ENCODE data around the gene HBP1. TPM values are rescaled to one million over a fixed set of nuclear protein-coding genes. Genes with fewer than 3 reads are reported as not detected.

Gene HBP1
- total RNA-seq, 4 donors from 2014 or later, result 111 to 182 (median 154) TPM

DNA sequence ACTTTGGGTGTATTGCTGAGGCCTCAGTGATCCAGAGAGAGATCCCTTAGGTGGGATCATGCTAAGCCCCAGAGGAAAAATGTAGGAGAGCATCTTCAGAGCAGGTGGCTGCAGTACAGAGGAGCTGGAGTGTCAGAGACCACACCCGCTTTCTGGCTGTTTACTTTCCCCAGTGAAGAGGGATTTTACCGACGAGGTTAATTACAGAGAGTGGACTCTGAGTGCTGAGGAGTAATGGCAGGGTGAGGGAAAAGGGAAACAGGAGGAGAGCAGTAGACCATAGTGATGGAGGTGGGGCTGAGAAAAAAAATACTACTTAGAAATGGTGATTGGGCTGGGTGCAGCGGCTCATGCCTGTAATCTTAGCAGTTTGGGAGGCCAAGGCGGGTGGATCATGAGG is 43.3 kb upstream of the HBP1 start:
- DNase-seq, result no peak
- TF ChIP-seq POLR2A (IDR thresholded peaks at IDR 0.05), result no peak
- TF ChIP-seq, protein P1, sequence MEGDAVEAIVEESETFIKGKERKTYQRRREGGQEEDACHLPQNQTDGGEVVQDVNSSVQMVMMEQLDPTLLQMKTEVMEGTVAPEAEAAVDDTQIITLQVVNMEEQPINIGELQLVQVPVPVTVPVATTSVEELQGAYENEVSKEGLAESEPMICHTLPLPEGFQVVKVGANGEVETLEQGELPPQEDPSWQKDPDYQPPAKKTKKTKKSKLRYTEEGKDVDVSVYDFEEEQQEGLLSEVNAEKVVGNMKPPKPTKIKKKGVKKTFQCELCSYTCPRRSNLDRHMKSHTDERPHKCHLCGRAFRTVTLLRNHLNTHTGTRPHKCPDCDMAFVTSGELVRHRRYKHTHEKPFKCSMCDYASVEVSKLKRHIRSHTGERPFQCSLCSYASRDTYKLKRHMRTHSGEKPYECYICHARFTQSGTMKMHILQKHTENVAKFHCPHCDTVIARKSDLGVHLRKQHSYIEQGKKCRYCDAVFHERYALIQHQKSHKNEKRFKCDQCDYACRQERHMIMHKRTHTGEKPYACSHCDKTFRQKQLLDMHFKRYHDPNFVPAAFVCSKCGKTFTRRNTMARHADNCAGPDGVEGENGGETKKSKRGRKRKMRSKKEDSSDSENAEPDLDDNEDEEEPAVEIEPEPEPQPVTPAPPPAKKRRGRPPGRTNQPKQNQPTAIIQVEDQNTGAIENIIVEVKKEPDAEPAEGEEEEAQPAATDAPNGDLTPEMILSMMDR (IDR thresholded peaks at IDR 0.05), result no peak
- Histone ChIP-seq H3K4me3 (replicated peaks in 1 of 3) (no peak overlapping the region), H3K27ac (no peak overlapping the region), H3K4me1 (no peaks in the 10 kb centered on the region), H3K36me3 (no peaks in the 10 kb centered on the region), H3K9me3 (no peaks in the 10 kb centered on the region), H3K27me3 (no peaks in the 10 kb centered on the region)
- intact Hi-C loops (cut with DNase I), result no loop called here
- 62 to 69% methylated on average over 5 of the region's 5 CpGs for WGBS, 2 donors

DNA sequence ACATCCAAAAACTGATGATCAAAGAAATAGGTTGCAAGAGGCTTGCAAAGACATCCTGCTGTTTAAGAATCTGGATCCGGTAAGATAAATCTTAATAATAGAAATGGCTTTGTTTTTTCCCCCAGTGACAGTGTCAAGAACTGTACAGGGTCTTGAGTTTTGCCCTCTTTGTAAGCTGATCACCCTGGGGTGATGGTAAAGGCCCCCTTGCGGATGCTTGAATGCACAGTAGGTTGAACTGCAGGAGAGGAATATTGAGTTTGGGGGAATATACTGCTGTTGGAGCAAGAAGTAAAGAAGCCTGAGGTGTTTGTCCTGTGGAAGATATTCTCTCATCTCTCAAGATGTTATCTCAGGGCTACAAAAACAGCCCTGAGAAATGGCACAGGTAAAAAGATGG is 40.6 kb upstream of the HBP1 start:
- intact Hi-C loops (cut with DNase I), result no loop called here
- Histone ChIP-seq H3K9me3 (no peaks in the 10 kb centered on the region), H3K36me3 (no peaks in the 10 kb centered on the region), H3K4me1 (no peaks in the 10 kb centered on the region), H3K27me3 (no peaks in the 10 kb centered on the region), H3K4me3 (replicated peaks in 1 of 3) (no peak overlapping the region), H3K27ac (no peak overlapping the region)
- TF ChIP-seq POLR2A (IDR thresholded peaks at IDR 0.05), result no peak
- TF ChIP-seq, protein P1 (IDR thresholded peaks at IDR 0.05), result no peak
- DNase-seq, result no peak
- WGBS, 2 donors, result 92 to 94% methylated on average over 2 of the region's 2 CpGs

DNA sequence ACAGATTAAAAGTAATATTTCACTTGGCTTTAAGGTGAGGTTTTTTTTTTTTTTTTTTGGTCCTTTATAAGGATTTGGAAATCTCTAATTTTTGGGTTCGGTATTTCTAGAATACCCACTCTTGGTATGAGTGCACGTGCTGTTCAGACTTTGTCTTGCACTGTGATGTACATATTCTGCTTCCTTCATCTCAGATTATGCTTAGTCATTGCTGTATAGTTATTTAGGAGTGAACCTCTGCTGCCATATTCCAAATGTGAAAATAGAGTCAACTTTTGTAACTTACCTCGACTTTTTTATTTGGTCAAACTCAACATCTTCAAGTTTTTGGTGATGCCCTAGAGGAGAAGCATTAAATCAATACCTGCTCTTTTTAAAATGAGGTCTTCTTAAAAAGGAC is 40.1 kb upstream of the HBP1 start:
- Histone ChIP-seq H3K4me1 (no peaks in the 10 kb centered on the region), H3K9me3 (no peaks in the 10 kb centered on the region), H3K4me3 (replicated peaks in 1 of 3) (no peak overlapping the region), H3K36me3 (no peaks in the 10 kb centered on the region), H3K27me3 (no peaks in the 10 kb centered on the region), H3K27ac (no peak overlapping the region)
- intact Hi-C loops (cut with DNase I), result no loop called here
- TF ChIP-seq POLR2A (IDR thresholded peaks at IDR 0.05), result no peak
- TF ChIP-seq, protein P1 (IDR thresholded peaks at IDR 0.05), result no peak
- no peak for DNase-seq
- WGBS, 2 donors, result 93% methylated on average over 3 of the region's 3 CpGs

DNA sequence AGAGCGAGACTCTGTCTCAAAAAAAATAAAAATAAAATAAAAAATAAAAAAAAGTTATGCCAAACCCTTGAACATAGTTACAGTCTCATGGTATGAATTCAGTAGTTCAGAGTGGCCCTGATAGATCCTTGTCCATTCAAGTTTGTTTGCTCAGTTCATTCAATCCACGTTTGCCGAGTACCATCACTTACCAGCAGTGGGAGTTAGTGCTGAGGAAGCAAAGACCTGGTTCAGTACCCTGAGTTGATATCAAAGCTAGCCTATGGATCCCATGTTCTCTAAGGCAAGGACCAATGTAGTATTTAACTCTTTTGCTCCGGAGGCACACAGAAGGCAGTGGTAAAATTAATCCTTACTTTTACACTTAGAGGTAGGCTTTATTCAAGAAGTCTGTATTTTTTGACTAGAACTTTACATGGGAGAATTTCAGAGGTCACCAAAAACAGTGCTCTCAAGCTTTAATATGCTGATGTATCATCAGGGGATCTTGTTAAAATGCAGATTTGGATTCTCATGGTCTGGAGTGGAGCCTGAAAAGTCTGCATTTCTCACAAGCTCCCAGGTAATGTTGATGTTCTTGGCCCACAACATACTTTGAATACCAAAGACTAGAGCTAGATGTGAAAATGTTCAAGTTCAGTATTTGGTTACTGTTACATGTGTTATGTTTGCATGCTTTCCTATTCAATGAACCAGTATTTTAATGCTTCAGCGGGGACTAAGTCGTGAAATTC is 38.1 kb upstream of the HBP1 start:
- intact Hi-C loops (cut with DNase I), result no loop called here
- Histone ChIP-seq H3K27ac (no peak overlapping the region), H3K36me3 (no peaks in the 10 kb centered on the region), H3K9me3 (no peaks in the 10 kb centered on the region), H3K4me3 (replicated peaks in 1 of 3) (no peak overlapping the region), H3K4me1 (no peaks in the 10 kb centered on the region), H3K27me3 (no peaks in the 10 kb centered on the region)
- 62 to 68% methylated on average over 6 of the region's 6 CpGs for WGBS, 2 donors
- TF ChIP-seq, protein P1 (IDR thresholded peaks at IDR 0.05), result no peak
- TF ChIP-seq POLR2A (IDR thresholded peaks at IDR 0.05), result no peak
- no peak for DNase-seq

DNA sequence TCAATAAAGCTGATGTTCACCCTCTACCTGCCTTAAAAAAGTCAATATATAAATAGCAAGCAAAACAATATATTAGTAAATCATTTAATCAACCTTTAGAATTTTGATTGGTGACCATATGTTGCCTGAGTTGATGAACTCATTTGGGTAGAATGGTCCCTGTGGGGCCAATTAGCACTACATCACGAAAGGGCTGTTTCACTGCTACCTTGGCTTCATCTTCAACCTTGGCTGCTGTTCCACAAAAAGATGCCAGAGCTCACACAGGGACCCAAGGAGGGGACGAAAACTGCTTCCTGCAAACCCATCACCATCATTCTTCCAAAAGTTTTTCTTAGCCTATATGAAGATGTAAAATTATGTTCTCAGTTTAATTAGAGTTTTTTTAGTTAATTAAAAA is 35.4 kb upstream of the HBP1 start:
- Histone ChIP-seq H3K4me1 (no peaks in the 10 kb centered on the region), H3K9me3 (no peaks in the 10 kb centered on the region), H3K27ac (no peak overlapping the region), H3K4me3 (replicated peaks in 1 of 3) (no peak overlapping the region), H3K36me3 (no peaks in the 10 kb centered on the region), H3K27me3 (no peaks in the 10 kb centered on the region)
- no peak for DNase-seq
- intact Hi-C loops (cut with DNase I), result no loop called here
- WGBS, 2 donors, result 88% methylated on average over 2 of the region's 2 CpGs
- no peak for TF ChIP-seq POLR2A (IDR thresholded peaks at IDR 0.05)
- TF ChIP-seq, protein P1 (IDR thresholded peaks at IDR 0.05), result no peak

Measured in thyroid gland (tissue), 4 donors.